Dedifferentiated amniotic fluid mesenchymal stem cell (primary cell): ENCODE results near the gene SCN3A.

Source experiments
- DNase-seq: peaks from one replicate; pipeline ENCODE4 v3.0.0-alpha.2; 2016; ENCODE audit errors: extremely low spot score

SCN3A gene

DNA sequence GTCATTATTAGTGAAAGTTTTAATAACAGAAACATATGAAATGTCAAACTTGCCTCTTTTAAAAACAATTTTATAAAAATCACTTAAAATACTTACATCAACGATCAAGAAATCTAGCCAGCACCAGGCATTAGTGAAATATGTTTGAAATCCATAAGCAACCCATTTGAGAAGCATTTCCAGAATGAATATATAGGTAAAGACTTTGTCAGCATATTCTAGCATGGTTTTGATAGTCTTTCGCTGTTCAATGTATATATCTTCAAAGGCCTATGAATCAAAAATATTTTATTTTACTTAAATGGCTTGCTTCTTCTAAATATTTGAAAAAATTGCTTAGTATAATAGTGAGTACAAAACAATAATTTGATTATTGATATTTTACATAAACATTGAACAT lies 91.1 kb downstream of the SCN3A start:
- no peak for DNase-seq

DNA sequence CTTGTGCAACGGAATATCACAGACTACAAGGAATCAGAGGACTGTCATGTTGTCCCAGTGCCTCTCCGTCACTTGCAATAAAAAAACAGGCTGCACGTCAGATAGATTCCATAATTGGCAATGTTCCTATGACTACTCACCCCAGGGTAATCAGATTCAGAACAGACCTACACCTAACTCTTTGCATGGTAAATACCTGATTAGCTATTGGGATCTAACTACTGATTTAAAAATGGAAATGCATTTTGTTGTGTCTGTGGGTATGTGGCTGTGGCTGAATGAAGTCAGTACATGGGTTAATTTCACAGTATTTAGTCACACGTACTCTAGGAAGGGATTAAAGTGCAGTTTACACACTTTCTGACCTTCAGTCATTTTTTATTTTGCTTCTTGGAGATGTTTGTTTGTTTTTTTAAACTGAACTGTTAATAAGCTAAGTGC lies 91.7 kb downstream of the SCN3A start:
- DNase-seq = no peak

DNA sequence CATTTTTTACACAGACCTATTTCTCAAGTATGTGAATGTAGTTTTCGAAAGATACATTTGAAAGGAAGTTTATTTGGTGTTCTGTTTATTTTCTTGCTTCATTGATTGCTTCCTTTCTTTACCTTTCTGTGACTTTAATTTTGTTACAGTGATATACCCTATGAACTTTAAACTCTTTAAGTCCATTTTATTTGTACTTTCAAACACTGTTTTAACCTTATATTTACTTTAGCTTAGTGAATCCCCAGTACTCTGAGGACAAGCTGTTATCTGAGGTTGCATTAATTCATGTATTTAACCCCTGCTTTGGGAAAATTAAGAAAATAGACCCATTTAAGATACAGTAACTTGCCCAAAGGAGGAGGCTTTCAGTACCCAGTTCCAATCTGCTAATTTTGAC lies 93.5 kb downstream of the SCN3A start:
- DNase-seq = no peak

DNA sequence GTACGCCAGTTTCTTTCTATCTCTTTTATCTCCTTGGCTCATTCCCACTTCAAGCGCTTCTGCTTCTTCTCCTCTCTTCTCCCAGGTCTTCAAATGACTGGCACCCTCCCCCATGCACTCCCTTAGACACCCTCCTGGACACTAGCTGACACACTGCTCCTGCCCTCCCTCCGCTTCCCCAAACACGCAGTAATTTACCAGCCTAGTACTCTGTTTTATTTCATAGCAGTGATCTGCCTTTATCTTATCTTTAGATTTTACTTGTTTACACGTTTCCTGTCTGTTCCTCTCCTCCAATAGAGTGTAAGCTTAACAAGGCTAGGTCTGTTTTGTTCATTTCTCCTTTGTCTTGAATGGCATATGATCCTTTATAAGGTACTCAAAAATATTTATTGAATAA lies 93.9 kb downstream of the SCN3A start:
- DNase-seq = no peak

DNA sequence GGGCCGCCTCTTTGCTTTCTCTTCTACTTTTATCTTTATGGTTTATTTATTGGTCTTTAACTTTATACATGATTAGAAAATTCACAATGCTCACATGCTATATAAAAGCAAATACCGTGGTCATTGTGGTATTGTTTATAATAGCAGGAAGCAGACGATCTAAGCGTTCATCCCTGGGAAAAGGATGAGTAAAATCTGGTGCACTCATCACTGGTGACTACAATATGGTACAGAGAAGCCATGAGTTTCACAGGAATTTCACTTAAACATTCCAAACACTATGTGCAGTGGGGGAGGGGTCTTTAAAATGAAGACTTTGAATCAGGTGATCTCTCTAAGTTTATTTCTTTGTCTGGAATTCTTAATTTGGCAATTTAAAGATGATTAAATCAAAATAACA lies 97.9 kb downstream of the SCN3A start:
- no peak for DNase-seq

DNA sequence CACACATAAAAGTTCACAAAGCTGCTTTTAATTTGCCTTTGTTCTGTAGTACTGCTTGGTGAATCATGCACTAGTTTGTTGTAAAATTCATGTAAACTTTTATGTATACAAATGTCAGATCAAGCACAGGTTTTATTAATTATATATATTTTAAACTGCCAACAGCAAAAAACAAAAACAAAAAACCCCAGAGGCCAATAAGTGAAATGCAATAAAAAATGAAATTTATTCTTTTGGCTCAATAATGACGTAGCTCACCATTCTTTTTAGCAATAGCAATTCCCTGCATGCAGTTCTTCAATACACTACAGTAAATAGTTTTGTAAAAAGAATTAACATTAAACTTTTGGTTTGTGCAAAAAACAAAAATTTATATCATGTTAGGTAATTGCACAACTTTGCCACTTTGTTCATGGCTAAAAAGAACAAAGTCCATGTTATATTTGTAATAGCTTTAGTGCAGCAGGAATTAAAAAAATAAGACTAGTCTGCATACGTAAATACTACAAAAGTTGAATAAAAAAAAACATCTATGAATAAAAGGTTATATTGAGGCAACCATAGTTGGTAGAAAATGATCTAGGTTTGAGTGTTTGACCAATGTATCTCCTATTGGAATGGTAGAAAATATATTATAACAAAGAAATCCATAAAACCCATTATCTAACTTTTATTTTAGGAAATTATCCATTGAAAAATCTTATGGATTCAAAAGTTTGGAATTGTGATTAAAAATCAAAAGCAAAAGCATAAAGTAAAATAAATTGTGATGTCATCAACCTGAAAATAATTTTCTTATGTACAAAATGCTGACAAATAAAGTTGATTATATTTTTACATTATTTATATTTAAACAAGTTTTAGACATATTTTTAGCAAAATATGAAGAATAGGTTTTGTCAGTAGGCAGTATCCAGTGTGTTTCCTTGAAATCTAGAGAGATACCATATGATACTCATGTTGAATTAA lies 115.6 kb downstream of the SCN3A start:
- DNase-seq = no peak

DNA sequence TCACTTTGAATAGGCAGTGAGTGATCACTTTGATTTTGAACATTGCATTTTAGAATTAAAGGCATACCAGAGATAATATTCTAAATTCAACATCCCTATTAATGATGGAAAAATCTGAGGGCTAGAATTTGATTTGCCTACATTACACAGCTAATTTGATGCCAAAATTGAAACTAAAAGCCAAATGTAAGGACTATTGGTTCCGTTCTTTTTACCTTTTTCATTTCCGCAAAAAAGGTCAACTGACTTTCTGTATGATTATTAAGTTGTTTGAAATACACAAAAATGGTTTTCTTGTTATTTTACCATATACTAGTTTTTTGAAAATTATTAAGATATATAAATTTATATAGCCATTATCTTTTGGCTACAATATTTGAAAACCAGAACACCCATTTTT lies 117.5 kb downstream of the SCN3A start:
- DNase-seq = no peak

DNA sequence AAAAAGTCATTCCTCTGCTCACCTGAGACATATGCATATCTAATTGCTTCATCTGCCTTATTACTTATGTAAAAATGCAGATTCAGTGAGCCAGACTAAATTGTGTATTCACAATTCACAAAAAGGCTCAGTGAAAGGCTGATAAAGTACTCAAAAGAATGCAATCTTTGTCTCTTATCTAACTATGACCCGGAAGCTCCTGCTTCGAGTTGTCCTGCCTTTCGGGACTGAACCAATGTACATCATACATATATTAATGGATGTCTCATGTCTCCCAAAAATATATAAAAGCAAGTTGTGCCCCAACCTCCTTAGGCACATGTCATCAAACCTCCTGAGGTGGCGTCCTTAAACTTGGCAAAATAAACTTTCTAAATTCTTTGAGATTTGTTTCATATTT lies 120.5 kb downstream of the SCN3A start:
- no peak for DNase-seq

DNA sequence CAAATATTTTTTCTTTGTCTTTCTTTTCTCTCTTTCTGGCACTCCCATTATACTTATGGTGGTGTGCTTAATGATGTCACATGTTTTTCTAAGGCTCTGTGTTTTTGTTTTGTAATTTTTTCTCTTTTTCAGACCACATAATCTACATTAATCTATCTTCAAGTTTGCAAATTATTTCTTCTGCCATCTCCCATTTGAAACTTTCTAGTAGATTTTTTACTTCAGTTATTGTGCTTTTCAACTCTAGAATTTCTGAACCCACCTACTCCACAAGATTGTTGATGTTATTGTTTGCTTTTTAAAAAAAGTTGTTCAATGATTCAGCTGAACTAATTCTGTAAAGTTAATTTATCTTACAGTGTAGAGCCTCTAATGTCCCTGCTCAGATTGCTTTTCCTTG lies 121.4 kb downstream of the SCN3A start:
- DNase-seq = no peak

DNA sequence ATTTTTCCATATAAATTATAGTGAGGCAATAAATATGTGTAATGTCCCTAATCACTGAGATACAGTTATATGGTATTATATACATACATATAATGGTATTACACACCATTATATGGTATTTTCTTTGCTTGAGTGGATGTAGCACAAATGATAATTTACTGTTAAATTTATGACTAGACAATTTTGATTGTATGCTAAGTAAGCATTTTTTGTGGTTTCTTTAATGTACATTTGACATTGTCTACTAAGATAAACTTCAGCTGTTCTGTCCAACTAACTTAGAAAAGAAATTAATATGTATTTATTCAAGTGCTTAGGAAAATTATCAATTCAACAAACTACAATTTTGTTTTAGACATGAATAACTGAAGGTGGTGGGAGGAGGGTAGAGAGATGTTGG lies 122.6 kb downstream of the SCN3A start:
- DNase-seq = no peak

DNA sequence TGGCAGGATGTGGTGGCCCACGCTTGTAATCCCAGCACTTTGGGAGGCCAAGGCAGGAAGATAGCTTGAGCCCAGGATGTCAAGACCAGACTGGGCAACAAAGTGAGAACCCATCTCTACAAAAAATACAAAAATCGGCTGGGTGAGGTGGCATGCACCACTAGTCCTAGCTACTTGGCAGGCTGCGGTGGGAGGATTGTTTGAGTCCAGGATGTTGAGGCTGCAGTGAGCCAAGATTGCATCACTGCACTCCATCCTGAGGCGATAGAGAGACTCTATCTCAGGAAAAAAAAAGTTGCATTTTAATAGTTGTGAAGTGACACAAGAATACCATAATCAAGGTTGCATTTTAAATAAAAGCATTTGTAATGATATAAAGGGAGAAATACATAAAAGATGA lies 124.4 kb downstream of the SCN3A start:
- DNase-seq = no peak

DNA sequence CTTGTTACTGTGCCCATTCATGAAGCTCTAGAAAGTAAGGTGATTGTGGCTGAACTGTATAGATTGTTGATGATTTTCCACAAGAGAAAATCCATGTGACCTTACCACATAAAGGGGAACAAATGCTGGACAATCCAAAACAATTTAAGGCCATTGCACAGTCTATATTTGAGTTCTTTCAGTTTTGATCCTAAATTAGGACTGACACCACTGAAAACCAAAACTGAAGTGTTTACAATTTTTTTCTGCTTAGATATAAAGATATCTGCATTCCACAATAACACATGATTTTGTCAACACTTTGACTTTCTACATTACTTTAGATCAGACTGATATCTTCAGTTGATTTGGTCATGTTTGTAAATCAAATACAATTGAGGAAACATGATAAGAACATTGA lies 124.9 kb downstream of the SCN3A start:
- no peak for DNase-seq

DNA sequence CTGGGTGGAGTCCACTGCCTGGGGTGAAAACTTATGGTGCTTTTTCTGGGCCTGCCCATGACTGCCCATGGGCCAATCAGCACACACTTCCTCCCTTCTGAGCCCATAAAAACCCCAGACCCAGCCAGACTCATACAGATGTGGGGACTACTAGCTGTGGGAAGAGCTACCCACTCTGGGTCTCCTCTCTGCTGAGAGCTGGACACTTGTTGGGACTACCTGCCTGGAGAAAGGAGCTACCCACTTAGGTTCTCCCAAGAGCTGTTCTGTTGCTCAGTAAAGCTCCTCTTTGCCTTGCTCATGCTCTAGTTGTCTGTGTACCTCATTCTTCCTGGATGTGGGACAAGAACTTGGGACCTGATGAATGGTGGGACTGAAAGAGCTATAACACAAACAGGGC lies 129.0 kb downstream of the SCN3A start:
- no peak for DNase-seq

DNA sequence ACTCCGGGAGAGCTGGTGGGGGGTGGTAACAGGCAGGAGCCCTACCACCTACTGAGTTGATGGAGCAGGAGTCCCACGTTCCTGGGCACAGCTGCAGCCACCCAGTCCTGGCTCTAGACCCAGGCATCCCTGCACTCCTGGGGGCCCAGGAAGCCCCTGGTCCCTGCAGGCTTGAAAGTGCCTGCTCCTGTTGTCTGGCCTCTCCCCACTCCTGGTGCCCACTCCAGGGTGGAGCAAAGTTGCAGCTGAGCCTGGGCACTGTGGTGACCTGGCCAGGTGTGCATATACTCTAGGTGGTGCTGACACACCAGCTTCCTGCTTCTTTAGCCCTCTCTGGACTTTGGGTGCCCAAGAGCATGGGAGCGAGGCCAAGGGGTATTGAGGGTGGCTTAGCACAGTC lies 129.5 kb downstream of the SCN3A start:
- DNase-seq = no peak

DNA sequence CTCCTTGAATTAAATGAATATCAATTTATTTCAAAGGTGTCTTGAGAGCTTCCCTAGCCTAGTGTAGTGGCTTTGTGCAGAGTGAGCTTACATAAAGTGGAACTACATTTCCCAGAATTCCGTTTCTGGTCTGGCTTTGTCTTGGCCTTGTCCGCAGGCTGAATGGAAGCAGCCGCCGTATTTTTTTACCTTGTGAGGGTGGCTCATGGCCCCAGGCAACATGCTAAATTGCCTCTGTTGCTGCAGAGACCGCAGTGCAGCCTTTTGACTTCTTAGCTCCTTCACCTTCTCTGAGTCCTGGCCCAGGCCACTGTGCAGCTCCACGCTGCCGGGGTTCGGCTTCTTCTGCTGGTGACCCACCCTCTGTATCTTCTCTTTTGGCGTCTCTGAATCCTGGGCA lies 133.8 kb downstream of the SCN3A start:
- DNase-seq = no peak

DNA sequence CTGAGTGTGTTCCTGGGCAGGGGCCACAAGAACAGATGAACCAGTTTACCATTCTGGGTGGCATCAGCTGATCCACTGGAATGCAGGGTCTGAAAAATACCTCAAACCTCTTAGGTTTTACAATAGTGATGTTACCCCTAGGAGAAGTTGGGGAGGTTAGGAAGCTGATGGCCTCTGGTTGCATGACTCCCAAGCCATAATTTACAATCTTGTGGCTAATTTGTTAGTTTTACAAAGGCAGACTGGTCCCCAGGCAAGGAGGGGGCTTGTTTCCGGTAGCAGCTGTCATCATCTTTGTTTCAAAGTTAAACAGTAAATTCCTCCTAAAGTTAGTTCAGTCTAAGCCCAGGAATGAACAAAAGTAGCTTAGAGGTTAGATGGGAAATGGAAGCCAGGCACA lies 134.7 kb downstream of the SCN3A start:
- no peak for DNase-seq

DNA sequence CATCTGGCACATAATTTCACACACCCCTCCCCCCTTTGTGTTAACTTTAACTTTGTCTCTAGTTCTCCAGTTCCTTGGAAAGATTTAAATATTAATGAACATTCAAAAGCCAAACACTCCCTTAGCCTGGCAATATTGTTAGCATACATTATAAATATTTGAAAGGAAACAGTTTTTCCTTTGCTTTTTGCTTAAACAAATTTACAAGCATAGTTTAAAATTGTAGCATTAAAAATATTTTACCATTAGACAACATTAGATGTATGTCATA lies 135.4 kb downstream of the SCN3A start:
- no peak for DNase-seq

DNA sequence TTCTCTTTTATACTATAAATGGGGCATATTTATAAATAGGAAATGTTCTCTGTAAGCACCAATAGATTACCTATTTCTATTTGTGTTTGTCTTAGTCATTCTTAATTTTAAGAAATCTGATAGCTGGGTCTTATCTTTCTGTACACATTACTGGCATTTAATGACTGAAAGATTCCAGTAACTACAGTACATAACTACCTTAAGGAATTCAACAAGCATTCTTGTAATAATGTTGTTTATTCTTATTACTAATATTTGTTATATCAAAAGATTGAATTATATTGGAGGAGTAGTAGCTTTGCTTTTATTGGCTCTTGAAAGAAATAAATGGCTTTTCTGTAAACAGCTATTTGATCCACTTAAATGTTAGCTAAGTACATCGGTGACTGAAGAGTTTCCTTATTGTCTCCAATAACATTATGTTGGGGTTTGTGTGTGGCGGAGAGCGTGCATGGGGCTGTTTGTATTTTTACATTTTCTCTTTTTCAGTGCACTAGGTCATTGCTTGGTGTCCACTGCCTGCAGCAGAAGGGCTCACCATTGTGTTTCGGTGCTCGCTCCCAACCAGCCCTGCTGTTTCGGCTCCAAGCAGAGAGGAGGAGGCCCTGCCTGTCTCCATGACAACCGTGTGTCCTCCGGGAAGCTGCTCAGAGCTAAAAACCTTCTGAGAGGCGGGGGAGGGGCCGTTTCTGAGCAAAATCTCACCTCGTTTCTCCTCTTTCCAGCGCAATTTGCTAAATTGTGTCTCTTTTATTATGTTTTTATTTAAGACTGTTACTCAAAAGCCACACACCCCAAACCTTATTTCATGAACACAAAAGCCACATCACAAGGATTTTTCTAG lies 136.0 kb downstream of the SCN3A start:
- peak; percentile 33 for DNase-seq

DNA sequence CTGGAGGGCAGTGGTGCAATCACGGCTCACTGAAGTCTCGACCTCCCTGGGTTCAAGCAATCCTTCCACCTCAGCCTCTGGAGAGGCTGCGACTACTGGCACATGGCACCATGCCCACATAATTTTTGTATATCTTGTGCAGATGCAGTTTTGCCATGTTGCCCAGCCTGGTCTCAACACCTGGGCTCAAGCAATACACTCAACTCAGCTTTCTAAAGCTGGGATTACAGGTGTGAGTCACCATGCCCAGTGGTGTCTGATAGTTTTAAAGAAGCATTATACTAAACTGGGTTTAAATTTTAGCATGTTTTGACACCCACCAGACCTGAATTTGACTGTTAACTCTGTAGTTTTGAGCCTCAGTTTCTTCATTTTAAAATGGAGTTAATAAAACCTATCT lies 139.1 kb downstream of the SCN3A start:
- DNase-seq = no peak

DNA sequence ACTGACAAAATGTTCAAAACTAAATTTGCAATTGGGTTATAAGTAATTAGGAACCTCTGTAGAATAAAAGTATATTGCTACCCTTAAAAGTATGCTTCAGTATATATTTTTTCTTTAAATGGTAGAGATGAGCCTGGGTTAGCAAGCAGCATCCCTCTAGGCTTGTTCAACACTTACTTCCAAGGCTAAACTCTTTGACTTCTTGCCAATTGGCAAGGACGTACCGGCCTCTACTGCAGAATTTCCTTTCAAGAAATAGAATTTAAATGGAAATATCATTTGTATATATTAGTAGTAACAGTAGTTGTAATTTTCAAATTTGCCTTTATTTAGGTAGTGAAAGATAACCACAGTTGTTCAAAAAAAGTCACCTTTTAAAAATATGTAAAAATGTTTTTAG lies 143.4 kb downstream of the SCN3A start:
- no peak for DNase-seq

DNA sequence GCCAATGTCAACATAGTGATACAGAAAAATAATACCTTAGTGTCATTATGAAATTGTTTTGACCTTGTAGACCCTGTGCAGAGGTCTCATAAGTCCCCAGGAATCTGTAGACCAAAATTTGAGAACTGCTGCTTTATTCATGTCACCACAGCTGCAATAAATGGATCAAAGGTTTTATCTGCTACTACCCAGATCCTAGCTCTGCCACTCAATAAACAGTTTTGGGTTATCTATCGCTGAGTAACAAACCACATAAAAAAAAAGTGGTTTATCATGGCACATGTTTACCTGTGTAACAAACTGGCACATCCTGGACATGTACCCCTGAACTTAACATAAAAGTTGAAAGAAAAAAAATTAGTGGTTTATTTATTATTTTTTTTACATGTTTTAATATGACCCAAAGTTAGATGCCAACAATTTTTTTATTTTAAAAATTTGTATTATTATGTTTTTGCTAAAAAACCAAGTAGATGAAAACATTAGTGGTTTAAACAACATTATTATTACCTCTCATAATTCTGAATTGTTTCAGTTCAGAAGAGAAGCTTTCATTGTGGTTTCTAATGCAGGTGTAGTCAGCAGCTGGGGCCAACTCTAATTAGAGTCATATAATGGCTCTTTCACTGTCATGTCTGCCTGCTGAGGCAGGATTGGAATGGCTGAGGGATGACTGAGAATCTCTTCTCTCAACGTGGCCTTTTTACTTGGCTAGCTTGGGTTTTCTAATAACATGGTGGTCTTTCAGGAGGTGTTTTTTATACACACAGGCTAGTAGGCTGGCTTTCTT lies 145.2 kb downstream of the SCN3A start:
- no peak for DNase-seq

DNA sequence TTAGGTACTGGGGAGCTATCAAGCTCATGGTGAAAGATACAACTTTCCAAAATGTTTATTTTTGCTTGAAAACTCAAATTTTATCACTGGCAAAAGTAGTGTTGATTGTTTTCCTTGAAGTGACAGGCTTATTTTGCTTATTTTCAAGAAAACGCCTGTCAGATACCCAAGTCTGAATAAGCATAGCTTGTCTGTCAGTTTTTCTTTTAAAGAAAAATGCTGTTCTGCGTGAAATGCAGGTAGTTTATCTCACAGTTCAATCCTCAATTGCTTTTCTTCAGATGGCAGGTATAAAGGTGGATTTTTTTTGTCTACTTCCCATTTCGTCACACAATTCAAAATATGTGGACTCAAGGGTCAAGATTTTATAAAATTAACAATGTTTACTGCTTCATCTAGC lies 145.9 kb downstream of the SCN3A start:
- DNase-seq = no peak
